ENCODE data around the gene TTYH3. TPM values are rescaled to one million over a fixed set of nuclear protein-coding genes. Genes with fewer than 3 reads are reported as not detected.

The TTYH3 gene
- total and polyA plus RNA-seq, 10 donors = 11.9 to 158 (median 72.8) TPM

DNA sequence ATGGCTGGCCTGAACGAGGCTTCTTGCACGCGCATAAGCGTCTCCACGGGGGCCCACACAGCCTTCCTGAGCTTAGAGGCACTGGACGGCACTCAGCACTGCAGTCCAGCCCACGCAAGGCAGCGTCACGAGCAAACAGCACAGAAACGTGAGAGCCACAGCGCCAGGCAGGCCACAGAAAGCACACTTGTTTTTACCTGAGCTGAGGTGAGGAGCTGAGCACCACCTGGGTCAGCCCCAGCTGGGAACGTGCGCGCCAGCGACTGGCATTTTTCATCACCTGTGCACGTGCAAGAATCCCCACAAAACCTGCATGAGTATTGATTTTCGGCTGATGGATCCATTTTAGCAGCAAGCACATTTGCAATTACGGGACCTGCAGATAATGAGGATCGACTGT, 46.3 kb upstream of the TTYH3 start:
- TF ChIP-seq POLR2A (IDR thresholded peaks at IDR 0.05) (no peak), POLR2AphosphoS5 (IDR thresholded peaks at IDR 0.05) (no peak)
- TF ChIP-seq, protein P1, sequence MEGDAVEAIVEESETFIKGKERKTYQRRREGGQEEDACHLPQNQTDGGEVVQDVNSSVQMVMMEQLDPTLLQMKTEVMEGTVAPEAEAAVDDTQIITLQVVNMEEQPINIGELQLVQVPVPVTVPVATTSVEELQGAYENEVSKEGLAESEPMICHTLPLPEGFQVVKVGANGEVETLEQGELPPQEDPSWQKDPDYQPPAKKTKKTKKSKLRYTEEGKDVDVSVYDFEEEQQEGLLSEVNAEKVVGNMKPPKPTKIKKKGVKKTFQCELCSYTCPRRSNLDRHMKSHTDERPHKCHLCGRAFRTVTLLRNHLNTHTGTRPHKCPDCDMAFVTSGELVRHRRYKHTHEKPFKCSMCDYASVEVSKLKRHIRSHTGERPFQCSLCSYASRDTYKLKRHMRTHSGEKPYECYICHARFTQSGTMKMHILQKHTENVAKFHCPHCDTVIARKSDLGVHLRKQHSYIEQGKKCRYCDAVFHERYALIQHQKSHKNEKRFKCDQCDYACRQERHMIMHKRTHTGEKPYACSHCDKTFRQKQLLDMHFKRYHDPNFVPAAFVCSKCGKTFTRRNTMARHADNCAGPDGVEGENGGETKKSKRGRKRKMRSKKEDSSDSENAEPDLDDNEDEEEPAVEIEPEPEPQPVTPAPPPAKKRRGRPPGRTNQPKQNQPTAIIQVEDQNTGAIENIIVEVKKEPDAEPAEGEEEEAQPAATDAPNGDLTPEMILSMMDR (IDR thresholded peaks at IDR 0.05 in 8 of 11, conservative IDR thresholded peaks at IDR 0.05 in 3 of 11) = no peak
- no peaks in the 10 kb centered on the region for H3K4me1 ChIP-seq
- 89 to 94% (median 91%) methylated on average over 19 of the region's 19 CpGs for WGBS, 5 donors
- DNase-seq = no peak
- no peak overlapping the region for H3K27ac ChIP-seq
- no peak overlapping the region for H3K4me3 ChIP-seq
- peaks cover 0 to 57% (median 16%) of the 10 kb centered on the region in 6 donors for H3K36me3 ChIP-seq
- intact Hi-C loops (cut with DNase I; ENCODE audit: low total_unique reads) = no loop called here
- H3K27me3 ChIP-seq (replicated peaks in 1 of 7) = no peaks in the 10 kb centered on the region
- no peaks in the 10 kb centered on the region for H3K9me3 ChIP-seq

DNA sequence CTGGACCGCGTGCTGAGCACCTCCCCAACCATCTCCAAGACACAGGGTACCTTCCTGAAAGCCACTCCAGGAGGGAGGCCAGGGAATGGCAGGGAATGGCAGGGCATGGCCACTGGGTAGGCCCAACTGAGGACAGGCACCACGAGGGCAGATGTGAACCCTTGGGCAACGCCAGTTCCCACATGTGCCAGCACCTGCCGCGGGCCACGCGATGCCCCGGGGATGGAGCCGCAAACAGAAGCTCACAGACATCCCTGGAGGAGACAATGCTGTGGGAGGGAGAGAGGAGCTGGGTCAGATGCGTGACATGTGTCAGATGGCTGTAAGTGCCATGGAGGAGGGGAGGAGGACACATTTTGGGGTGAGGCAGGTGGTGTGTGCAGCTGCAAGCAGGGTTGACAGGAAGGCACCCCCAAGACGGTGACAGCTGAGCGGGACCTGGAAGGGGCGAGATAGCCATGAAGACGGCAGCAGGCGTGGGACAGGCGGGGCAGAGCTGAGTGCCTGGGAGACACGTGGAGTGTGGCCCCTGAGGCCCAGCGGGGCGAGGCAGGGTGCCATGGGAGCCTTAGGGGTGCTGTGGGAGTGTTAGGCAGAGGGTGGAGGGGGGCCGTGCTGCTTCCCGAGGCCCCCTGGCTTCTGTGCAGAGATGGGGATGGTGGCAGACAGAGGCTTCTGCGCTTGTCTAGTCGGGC, 45.3 kb upstream of the TTYH3 start:
- no peak for DNase-seq
- H3K4me1 ChIP-seq = no peaks in the 10 kb centered on the region
- 87 to 93% (median 92%) methylated on average over 24 of the region's 24 CpGs for WGBS, 5 donors

GRCh38 chr7:2587134-2587533, 44.7 kb upstream of the TTYH3 start:
- Histone ChIP-seq H3K4me3 (no peak overlapping the region), H3K9me3 (no peaks in the 10 kb centered on the region), H3K27me3 (replicated peaks in 1 of 7) (no peaks in the 10 kb centered on the region), H3K4me1 (no peaks in the 10 kb centered on the region), H3K36me3 (peaks cover 0 to 71% (median 19%) of the 10 kb centered on the region in 6 donors), H3K27ac (no peak overlapping the region)
- no peak for DNase-seq
- intact Hi-C loops (cut with DNase I; ENCODE audit: low total_unique reads) = no loop called here
- 85 to 93% (median 87%) methylated on average over 9 of the region's 9 CpGs for WGBS, 5 donors
- no peak for TF ChIP-seq POLR2A (IDR thresholded peaks at IDR 0.05)
- TF ChIP-seq POLR2AphosphoS5 (IDR thresholded peaks at IDR 0.05) = no peak
- TF ChIP-seq, protein P1 (IDR thresholded peaks at IDR 0.05 in 8 of 11, conservative IDR thresholded peaks at IDR 0.05 in 3 of 11) = no peak

More for the DNA sequence above, 45.3 kb upstream of the TTYH3 start:
- Histone ChIP-seq H3K9me3 (no peaks in the 10 kb centered on the region), H3K27me3 (replicated peaks in 1 of 7) (no peaks in the 10 kb centered on the region), H3K27ac (no peak overlapping the region), H3K4me3 (no peak overlapping the region), H3K36me3 (peaks cover 0 to 65% (median 16%) of the 10 kb centered on the region in 6 donors)
- intact Hi-C loops (cut with DNase I; ENCODE audit: low total_unique reads) = no loop called here
- TF ChIP-seq, protein P1 (IDR thresholded peaks at IDR 0.05 in 8 of 11, conservative IDR thresholded peaks at IDR 0.05 in 3 of 11) = no peak
- TF ChIP-seq POLR2AphosphoS5 (IDR thresholded peaks at IDR 0.05) (peak in 1 of 3 donors; percentile 24), POLR2A (IDR thresholded peaks at IDR 0.05) (no peak)

DNA sequence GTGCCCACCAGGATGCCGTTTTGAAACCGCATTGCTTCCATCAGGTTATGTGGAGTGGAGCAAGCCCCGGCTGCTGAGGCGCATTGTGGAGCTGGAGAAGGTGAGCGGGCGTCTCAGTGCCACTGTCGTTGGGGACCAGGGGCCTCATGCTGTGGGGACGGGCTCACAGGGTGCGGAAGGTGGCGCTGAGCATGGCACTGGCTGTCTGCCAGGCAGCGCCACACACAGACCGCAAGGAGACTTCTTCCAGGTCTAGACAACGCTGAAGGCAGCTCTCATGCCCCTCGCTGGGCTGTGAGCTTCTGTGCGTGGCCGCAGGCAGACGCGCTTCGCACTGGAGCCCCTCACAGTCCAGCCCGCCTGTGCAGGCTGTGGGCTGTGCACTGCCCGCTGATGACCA, 44.0 kb upstream of the TTYH3 start:
- TF ChIP-seq, protein P1 (IDR thresholded peaks at IDR 0.05 in 8 of 11, conservative IDR thresholded peaks at IDR 0.05 in 3 of 11) = no peak
- TF ChIP-seq POLR2A (IDR thresholded peaks at IDR 0.05) (no peak), POLR2AphosphoS5 (IDR thresholded peaks at IDR 0.05) (no peak)
- intact Hi-C loops (cut with DNase I; ENCODE audit: low total_unique reads) = no loop called here
- DNase-seq = no peak
- Histone ChIP-seq H3K4me3 (no peak overlapping the region), H3K4me1 (no peaks in the 10 kb centered on the region), H3K9me3 (no peaks in the 10 kb centered on the region), H3K27me3 (replicated peaks in 1 of 7) (no peaks in the 10 kb centered on the region), H3K36me3 (peaks cover 0 to 78% (median 25%) of the 10 kb centered on the region in 6 donors), H3K27ac (no peak overlapping the region)
- WGBS, 5 donors = 92 to 98% (median 95%) methylated on average over 17 to 21 of the region's 21 CpGs

Measured in spleen (tissue), 11 donors.